ENCODE data around the gene GRAP. TPM values are rescaled to one million over a fixed set of nuclear protein-coding genes. Genes with fewer than 3 reads are reported as not detected.

Gene GRAP
- total RNA-seq, 1 experiment from 2014 or later, result 1.5 TPM

DNA sequence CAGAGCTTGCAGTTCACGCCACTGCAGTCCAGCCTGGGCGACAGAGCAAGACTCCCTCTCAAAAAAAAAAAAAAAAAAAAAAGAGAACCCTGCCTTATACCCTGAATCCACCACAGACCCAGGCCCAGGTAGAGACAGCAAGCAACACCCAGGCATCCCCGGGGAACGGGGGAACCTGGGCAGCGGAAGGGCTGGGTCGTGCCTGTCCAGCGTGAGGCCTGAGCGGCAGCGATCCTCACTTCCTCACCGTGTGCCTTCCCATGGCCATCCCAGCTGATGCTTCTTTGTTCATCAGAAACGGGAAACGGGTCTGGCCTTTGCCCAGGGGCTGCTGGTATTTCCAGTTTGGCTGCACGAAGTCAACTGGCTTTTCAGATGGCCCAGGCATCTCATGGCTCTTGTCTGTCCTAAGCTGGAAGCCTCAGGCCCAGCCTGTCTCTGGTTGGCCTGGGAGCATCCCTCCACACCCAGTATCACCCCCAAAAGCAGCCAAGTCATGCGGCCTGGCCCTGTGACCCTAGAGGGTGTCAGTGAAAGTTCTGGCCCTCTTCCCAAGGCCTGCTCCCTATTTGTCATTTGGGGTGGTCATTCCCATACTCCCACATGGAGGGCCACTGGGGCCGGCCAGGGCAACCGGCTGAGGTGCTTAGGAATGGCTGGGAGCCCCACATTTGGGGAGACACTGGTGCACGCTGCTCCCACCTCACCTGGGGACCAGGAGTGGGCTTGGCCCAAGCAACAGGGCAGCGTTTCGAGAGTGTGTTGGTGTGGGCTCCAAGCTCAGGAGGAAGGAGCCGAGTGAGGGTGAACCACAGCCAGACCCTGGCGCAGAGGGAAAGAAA lies 62.3 kb downstream of the GRAP start:
- DNase-seq (ENCODE audit: low spot score), result no peak

DNA sequence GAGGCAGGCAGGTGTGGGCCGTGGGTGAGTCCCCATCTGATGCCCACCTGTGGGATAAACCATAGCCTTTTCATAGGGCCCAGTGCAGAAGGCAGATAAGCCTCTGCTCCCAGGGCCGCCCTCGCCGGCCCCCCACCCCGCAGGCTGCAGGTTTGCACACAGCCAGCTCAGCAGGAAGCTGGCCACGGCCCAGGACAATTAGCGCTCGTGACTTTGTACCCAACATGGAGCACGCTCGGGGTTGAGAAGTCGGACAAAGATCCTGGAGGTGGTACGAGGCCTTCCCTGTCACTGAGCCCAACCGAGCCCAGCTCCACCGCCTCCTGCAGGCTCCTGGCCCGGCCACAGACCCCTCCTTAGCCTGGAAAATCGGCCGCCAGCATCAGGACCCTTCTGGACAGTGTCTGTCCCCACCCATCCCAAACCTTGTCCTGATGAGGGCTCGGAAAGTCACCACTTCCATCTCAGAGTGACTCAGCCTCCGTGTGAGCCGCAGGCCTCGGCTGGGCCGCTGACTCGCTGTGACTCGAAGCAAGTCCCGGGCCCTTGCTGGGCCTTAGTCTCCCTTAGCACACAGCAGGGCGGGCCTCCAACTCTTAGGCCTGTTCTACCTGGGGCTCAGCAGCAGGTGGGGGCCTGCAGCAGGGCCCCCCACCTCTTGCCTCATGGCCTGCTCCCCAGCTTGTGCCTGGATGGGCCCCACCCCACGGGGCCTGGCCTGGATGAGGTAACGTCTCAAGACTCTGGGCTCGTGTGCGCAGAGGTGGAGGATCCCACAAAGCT lies 64.9 kb downstream of the GRAP start:
- DNase-seq (ENCODE audit: low spot score), result peak; percentile 57

DNA sequence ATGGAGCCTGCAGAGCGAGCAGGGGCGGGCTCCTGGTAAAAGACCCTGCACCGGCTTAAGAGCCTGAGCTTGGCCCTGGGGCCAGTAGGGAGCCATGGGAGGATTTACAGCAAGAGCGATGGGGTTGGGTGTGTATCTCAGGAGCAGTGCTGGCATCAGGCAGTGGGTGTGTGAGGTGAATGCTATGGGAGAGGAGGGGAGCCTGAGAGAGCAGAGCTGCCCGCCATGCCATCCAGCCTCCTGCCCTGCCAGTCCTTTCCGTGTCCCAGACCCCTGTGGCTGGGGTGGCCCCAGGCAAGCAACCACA lies 65.5 kb downstream of the GRAP start:
- no peak for DNase-seq (ENCODE audit: low spot score)

DNA sequence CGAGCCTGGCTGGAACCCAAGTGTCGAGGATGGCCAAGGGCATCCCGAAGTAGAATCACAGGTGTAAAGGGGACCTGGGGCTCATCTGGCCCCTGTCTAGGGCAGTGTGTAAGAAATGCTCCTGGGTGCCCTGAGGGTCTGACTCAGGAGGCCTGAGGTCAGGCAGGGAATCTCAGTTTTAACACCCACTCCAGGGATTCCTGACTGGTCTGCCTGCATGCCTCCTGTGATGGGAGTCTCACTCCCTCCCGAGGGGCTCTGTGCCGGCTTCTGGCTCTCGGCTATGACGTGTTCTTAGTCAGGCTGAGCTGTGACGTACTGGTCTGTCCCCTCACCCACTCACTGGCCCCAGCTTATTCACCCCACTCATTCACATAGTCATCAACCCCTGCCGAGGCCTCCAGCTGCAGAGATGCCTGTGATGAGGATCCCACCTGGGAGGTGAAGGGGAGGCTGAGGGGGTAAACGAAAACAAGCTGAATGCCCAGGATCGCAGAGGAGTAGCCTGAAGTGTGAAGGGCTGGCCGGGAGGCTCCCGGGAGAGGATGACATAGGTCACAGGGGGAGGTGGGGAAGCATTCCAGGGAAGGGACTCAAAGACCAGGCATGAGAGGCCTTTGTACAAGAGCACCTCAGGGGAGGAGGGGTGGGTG lies 65.9 kb downstream of the GRAP start:
- DNase-seq (ENCODE audit: low spot score), result no peak

DNA sequence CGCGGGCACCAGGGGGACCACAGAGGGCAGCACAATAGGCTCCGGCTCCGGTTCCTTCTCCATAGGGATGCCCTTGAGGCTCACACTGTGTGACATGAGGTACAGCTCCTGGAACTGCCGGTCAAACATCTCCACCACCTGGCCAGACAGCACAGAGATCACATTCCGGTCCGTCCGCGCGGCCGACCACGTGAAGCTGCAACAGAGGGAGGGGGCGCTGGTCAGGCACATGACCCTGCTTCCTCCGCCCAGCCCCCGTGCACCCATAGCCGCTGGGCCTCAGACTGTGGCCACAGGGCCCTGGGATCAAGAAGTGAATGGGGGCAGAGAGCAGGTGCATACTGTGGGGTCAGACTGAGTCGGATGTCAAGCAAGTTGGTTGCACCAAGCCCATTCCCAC lies 68.1 kb downstream of the GRAP start:
- DNase-seq (ENCODE audit: low spot score), result no peak

DNA sequence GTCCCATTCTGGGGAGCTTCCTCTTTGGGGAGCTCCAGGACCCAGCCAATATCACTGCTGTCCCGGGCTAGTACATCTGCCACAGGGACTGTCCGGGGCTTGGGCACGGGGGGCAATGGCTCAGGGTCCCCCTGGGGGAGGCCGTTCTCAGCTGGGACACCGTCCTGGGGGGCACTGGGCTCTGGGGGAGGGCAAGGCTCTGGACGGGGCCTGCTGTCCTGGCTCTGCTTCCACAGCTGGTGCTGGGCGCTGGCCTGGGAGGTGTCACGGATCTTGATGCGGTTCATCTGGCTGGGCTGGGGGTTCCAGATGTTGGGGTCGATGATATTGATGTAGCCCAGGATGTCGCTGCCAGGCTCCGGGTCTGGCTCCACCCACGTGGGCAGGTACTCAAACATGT lies 68.7 kb downstream of the GRAP start:
- no peak for DNase-seq (ENCODE audit: low spot score)

DNA sequence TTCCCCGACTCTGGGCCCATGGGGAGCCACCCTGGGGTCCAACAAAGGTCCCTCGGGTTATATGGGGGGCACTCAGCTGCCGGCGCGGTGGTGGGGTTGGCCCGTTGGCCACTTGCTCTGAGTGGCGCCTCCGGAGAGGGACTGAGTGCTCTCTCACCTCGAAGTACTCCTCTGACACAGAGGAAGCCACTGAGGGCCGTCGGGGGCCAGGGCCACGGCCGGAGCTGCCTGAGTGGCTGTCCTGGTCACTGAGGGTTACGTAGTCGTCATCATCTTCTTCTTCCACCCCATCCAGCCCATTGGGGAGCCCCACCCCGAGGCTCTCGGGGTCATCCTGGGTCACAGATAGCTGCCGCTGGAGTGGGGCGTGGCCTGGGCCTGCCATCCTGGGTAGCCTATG lies 69.1 kb downstream of the GRAP start:
- no peak for DNase-seq (ENCODE audit: low spot score)

DNA sequence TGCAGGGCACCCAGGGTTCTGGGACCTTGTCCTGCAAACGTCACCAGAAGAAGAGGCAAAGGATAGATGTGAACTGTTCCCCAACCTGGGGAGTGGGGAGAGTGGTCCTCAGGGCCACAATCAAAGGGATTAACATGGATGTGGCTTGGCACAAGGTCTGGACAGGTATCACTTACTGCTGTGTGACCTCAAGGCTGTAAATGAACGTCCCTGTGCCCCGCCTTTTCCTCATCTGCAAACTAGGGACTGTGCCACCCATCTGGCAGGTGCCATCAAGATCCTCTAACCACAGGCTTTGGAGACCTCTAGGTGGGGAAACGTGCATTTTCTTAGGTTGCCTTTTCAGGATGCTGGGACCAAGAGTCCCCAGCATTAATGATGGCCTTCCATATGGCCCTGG lies 69.7 kb downstream of the GRAP start:
- DNase-seq (ENCODE audit: low spot score), result no peak

DNA sequence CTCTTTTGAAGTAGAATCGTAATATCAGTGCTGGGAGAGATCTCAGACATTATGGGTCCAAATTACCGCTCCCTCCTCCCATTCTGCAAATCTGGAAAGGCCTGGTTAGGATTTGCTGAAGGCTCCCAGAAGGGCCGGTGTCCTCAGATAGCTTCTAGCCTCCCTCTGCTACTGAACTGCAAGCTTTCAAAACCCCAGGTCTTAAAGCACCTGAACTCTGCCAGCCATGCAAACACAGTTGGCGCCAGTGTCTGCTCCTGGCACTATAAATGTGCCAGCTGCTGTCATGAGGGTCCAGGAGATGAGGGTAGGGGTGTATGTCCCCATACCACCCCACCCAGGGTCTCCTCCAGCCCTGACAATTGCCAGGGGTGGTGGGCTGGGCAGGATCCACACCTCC lies 70.6 kb downstream of the GRAP start:
- no peak for DNase-seq (ENCODE audit: low spot score)

DNA sequence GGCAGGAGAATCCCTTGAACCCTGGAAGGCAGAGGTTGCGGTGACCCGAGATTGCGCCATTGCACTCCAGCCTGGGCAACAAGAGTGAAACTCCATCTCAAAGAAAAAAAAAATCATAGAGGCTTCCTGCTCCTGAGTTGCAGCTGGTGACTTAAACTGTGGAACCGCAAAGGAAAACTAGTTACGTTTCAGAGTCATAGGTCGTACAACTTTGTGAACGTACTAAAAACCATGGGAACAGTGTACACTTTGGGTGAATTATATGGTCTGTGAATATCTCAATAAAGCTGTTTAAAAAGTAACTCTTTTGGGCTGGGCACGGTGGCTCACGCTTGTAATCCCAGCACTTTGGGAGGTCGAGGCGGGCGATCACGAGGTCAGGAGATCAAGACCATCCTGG lies 71.2 kb downstream of the GRAP start:
- DNase-seq (ENCODE audit: low spot score), result no peak

DNA sequence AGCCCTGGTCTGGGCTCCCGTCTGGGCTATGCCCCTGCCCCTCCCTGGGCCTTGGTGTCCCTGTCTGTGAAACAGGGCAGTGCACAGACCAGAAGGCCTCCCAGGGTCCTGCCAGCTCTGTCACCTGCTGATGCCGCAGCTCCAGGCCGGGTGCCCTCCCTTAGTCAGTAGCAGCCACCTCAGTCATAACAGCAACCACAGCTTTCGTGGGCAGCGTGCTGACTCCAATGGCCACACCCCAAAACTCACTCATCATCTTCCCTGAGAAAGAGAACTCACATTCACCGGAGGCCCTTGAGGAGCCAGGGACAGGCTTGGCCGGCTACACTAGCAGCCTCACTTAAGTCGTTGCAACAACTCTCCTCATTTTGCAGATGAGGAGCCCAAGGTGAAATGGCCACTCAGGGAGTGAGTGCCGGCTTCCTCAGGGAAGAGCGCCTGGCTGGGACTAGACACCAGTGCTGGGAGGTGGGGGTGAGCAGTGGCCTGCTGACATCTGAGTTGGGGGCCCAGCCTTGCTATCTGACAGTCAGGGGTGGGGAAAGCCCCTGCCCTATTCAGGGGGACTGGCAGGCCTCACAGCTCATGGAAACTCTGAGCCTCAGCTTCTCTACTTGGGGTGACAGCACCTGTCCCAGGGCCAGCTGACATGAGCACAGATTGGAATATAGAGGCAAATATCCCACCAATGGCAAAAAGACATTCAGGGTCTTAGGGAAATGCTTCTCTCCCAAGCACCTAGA lies 72.2 kb downstream of the GRAP start:
- no peak for DNase-seq (ENCODE audit: low spot score)

DNA sequence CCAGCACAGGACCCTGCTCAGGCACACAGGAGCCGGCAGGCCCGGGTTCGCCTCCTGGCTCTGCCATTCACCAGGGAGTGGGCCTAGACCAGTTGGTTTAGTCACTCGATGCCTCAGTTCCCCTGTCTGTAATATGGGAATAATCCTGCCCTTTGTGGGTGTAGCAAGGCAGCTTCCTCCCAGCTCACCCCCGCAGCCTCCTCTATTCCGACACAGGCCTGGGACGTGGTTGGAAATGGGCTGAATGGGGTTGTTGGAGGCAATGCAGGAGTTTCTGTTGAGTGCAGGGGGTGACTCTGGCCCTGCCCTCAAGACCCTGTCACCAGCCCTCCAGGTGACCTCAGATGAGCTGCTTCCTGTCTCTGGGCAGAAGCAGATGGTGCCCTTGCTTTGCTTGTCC lies 75.0 kb downstream of the GRAP start:
- DNase-seq (ENCODE audit: low spot score), result no peak

Small RNA genes within 50 kb of the gene (small RNA-seq; reads per million reads assigned to genes)
- not detected for gene AC090286.3

Other genes with a start within 250 kb of the GRAP start
- gene PRPSAP2, start 188.8 kb downstream of the GRAP start, total RNA-seq (2014; rRNA removed; shearing (Covaris generic)), result 22.3 and 28.4 TPM in 2 replicates
- gene SLC5A10, start 94.8 kb downstream of the GRAP start, total RNA-seq (2014; rRNA removed; shearing (Covaris generic)), result not detected in 2 replicates
- 38.9 and 44.6 TPM in 2 replicates for gene FAM83G, start 42.2 kb downstream of the GRAP start, total RNA-seq (2014; rRNA removed; shearing (Covaris generic))
- not detected in 2 replicates for gene GRAPL, start 80.6 kb upstream of the GRAP start, total RNA-seq (2014; rRNA removed; shearing (Covaris generic))
- 16.8 and 18.1 TPM in 2 replicates for gene EPN2, start 190.4 kb upstream of the GRAP start, total RNA-seq (2014; rRNA removed; shearing (Covaris generic))

Measured in HT-29 (cell line).